Panc1 (cell line): Measurements from ENCODE around the gene ADAMTS9. TPM values are rescaled to one million over a fixed set of nuclear protein-coding genes. Genes with fewer than 3 reads are reported as not detected.

Source experiments
- ATAC-seq: fragments of 200-7000 bp; cut with Tn5 transposase; 2 replicates; pipeline ENCODE4 v1.9.1; 2020; ENCODE audit warnings: mild to moderate bottlenecking, moderate library complexity
- BruUV-seq: library from RNA; stranded (reverse); fragments of 400-500 nt; replicated peaks from 2 replicates; lab custom pipeline; 2021; lab: Mats Ljungman, UMichigan
- CTCF ChIA-PET: fragments of 300-600 bp; sonication (Branson Sonifier 250); formaldehyde crosslinking; loops from one replicate; lab custom pipeline; 2022; ENCODE audit warnings: antibody characterized with exemption; lab: Charles Lee
- POLR2A ChIA-PET: fragments of 300-600 bp; sonication (Branson Sonifier 250); formaldehyde crosslinking; loops from one replicate; lab custom pipeline; 2022; ENCODE audit warnings: antibody characterized with exemption; lab: Charles Lee
- DNase-seq: peaks from one replicate; pipeline ENCODE4 v3.0.0-alpha.2; 2010; ENCODE audit warnings: low read depth, low spot score
- H3K27ac ChIP-seq: 2 replicates; pipeline ENCODE4 v1.5.1; 2011; ENCODE audit warnings: mild to moderate bottlenecking, low read length, inconsistent platforms
- H3K27me3 ChIP-seq: fragments of 200-500 bp; sonication (Bioruptor generic); 2 replicates; pipeline ENCODE4 v1.6.0; 2014; ENCODE audit warnings: low read length, inconsistent platforms; ENCODE audit not compliant: control insufficient read depth, insufficient read depth
- H3K36me3 ChIP-seq: fragments of 200-500 bp; sonication (Bioruptor generic); 2 replicates; pipeline ENCODE4 v1.5.1; 2014; ENCODE audit warnings: inconsistent platforms, mild to moderate bottlenecking, low read length, moderate library complexity; ENCODE audit not compliant: control insufficient read depth, insufficient read depth
- H3K4me1 ChIP-seq: 2 replicates; pipeline ENCODE4 v1.5.1; 2011; ENCODE audit warnings: inconsistent platforms, mild to moderate bottlenecking, low read length, moderate library complexity; ENCODE audit not compliant: control insufficient read depth, insufficient read depth
- H3K4me3 ChIP-seq, 2 experiments: 2 replicates each; pipeline ENCODE4 v1.5.1; 2011 to 2012; ENCODE audit warnings: low read depth in 2 of 2, low read length in 2 of 2, mild to moderate bottlenecking in 2 of 2, inconsistent platforms in 1 of 2, moderate library complexity in 1 of 2
- H3K9me3 ChIP-seq: fragments of 200-500 bp; sonication (Bioruptor generic); 2 replicates; pipeline ENCODE4 v1.5.1; 2014; ENCODE audit warnings: low read depth, mild to moderate bottlenecking, inconsistent platforms, low read length, moderate library complexity; ENCODE audit not compliant: control insufficient read depth, insufficient read depth
- POLR2AphosphoS5 ChIP-seq: IDR thresholded peaks from 2 replicates; pipeline ENCODE4 v1.6.1; 2012; ENCODE audit warnings: mild to moderate bottlenecking, low read depth, low read length, moderate library complexity
- REST ChIP-seq, 2 experiments: IDR thresholded peaks; 2 replicates each; pipeline ENCODE4 v1.6.1; 2011 to 2012; ENCODE audit warnings: low read depth in 2 of 2, control low read depth in 1 of 2, low read length in 1 of 2, mild to moderate bottlenecking in 1 of 2, moderate library complexity in 1 of 2; ENCODE audit not compliant: insufficient read depth in 1 of 2
- SIN3A ChIP-seq: IDR thresholded peaks from 2 replicates; pipeline ENCODE4 v1.6.1; 2012; ENCODE audit warnings: low read depth, mild to moderate bottlenecking, low read length, moderate library complexity, borderline replicate concordance; ENCODE audit not compliant: insufficient read depth
- TCF7L2 ChIP-seq: IDR thresholded peaks from 2 replicates; pipeline ENCODE4 v1.6.1; 2011; ENCODE audit warnings: mild to moderate bottlenecking, low read depth, low read length, inconsistent platforms
- in situ Hi-C: cut with HindIII; loops from 2 replicates; pipeline ENCODE4 v1.10.0; 2016; ENCODE audit warnings: low sequenced_read_pairs, low pct_unique_long_range_greater_than_20kb
- intact Hi-C: fragments of 100-400 bp; cut with micrococcal nuclease; formaldehyde crosslinking; loops from one replicate; pipeline ENCODE4 v1.10.0; 2022; ENCODE audit not compliant: unreplicated experiment
- total RNA-seq: library from RNA; stranded (reverse); gene quantifications from one replicate; pipeline ENCODE4 v1.2.1, GENCODE V29; 2021; ENCODE audit not compliant: unreplicated experiment
- TF ChIP-seq, protein P1 (sequence below): fragments of 450-650 bp; IDR thresholded peaks from 2 replicates; pipeline ENCODE4 v1.5.1; 2017; ENCODE audit warnings: mild to moderate bottlenecking

Gene ADAMTS9
- total RNA-seq, 1 experiment from 2014 or later = 0.05 TPM

- in situ Hi-C loops (no loop called here), intact Hi-C loops (no loop called here)
- ChIA-PET POLR2A (no interaction called here), CTCF (no interaction called here)
- Histone ChIP-seq H3K4me1 (no peaks in the 10 kb centered on the region), H3K36me3 (no peaks in the 10 kb centered on the region), H3K9me3 (no peaks in the 10 kb centered on the region), H3K27ac (no peak overlapping the region), H3K4me3 (no peak overlapping the region), H3K27me3 (no peaks in the 10 kb centered on the region)
- BruUV-seq = no TSS peak
- no peak for DNase-seq
- ATAC-seq = no peak
- no peak for TF ChIP-seq REST (IDR thresholded peaks at IDR 0.05; ENCODE audit: insufficient read depth in 1 of 2, low read depth in 2 of 2, low read length in 1 of 2)
These were observed 103.6 kb downstream of the ADAMTS9 start for GRCh38 chr3:64584179-64584578.

GRCh38 chr3:64578797-64579196 lies 109.0 kb downstream of the ADAMTS9 start:
- no peak for DNase-seq
- TF ChIP-seq, protein P1, sequence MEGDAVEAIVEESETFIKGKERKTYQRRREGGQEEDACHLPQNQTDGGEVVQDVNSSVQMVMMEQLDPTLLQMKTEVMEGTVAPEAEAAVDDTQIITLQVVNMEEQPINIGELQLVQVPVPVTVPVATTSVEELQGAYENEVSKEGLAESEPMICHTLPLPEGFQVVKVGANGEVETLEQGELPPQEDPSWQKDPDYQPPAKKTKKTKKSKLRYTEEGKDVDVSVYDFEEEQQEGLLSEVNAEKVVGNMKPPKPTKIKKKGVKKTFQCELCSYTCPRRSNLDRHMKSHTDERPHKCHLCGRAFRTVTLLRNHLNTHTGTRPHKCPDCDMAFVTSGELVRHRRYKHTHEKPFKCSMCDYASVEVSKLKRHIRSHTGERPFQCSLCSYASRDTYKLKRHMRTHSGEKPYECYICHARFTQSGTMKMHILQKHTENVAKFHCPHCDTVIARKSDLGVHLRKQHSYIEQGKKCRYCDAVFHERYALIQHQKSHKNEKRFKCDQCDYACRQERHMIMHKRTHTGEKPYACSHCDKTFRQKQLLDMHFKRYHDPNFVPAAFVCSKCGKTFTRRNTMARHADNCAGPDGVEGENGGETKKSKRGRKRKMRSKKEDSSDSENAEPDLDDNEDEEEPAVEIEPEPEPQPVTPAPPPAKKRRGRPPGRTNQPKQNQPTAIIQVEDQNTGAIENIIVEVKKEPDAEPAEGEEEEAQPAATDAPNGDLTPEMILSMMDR = no peak
- TF ChIP-seq POLR2AphosphoS5 (no peak), REST (IDR thresholded peaks at IDR 0.05; ENCODE audit: insufficient read depth in 1 of 2, low read depth in 2 of 2, low read length in 1 of 2) (no peak), SIN3A (no peak), TCF7L2 (no peak)
- no peak overlapping the region for H3K4me3 ChIP-seq
- in situ Hi-C loops = no loop called here
- ChIA-PET CTCF (no interaction called here), POLR2A (no interaction called here)
- H3K36me3 ChIP-seq = no peaks in the 10 kb centered on the region
- H3K27ac ChIP-seq = no peak overlapping the region
- H3K27me3 ChIP-seq = no peaks in the 10 kb centered on the region
- no peaks in the 10 kb centered on the region for H3K4me1 ChIP-seq
- intact Hi-C loops = no loop called here
- BruUV-seq = no TSS peak
- H3K9me3 ChIP-seq = no peaks in the 10 kb centered on the region
- no peak for ATAC-seq
